Stimulated activated CD4-positive, alpha-beta T cell treated with anti-CD3 and anti-CD28 coated beads, TNF-alpha, amount 100 ng/mL, for 4 hours (primary cell): ENCODE data around the gene CKLF.
A peak's percentile ranks its signal among the peaks of the same experiment; 100 is the strongest.
"Not testable (repeated sequence)": the region's sequence is repeated elsewhere in the genome, so short reads cannot be mapped to it uniquely, and the experiment has no call there.

ENCODE experiments used
- DNase-seq, 3 experiments: peaks; one replicate each; pipeline ENCODE4 v3.0.0-alpha.2; 2020; ENCODE audit warnings: low read depth in 3 of 3

The CKLF gene

DNA sequence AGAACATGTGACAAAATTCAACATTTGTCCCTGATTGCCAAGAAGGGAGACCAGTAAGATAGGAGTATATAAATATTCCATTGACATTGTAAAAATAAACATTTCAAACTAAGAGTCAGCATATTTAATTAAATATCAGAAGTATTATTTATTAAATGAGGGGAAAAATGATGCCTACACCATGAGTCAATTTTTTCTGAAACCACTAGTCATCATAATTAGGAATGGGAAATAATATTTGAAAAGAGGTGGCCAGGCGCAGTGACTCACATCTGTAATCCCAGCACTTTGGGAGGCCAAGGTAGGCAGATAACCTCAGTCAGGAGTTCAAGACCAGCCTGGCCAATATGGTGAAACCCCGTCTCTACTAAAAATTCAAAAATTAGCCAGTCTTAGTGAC lies 16.0 kb downstream of the CKLF start:
- DNase-seq = no peak

DNA sequence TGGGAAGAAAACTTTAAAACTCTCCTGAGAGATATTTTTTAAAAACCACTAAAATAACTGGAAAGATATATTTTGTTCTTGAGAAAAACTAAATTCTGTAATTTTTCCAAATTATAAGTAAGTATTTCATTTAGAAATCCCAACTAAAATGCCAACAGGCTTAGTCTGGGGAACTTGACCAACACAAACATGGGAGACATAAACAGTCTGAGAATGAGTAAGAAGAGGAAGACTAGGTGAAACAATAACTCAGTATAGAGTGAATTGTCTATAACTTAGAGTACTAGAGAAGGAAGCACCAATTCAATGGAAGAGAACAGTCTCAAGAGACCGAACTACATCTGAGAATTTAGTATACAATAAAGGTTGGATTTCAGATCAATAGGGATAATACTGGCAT lies 16.8 kb downstream of the CKLF start:
- DNase-seq = no peak

GRCh38 chr16:66569827-66570405 lies 17.5 kb downstream of the CKLF start:
- no peak for DNase-seq

- no peak for DNase-seq
Observed at GRCh38 chr16:66572356-66572755, 20.0 kb downstream of the CKLF start.

- DNase-seq = no peak
Observed at GRCh38 chr16:66574081-66574480, 21.7 kb downstream of the CKLF start.

- no peak for DNase-seq
Observed at GRCh38 chr16:66574531-66574930, 22.2 kb downstream of the CKLF start.

- DNase-seq = no peak
Observed at GRCh38 chr16:66575060-66575459, 22.7 kb downstream of the CKLF start.

DNA sequence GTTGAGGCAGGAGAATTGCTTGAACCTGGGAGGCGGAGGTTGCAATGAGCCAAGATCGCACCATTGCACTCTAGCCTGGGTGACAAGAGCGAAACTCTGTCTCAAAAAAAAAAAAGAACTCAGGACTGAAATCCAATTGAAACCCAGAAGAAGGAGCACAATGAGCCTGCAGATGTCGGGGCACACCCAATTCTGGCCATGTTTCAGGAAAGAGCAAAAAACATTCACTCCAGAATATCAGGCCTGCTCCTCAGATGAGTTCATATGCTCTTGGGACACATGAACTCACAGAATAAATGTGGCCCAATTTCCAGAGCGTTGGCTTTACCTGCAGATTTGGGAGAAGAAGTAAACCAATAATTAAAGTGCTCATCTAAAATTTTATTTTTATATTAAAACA lies 23.9 kb downstream of the CKLF start:
- DNase-seq = no peak

DNA sequence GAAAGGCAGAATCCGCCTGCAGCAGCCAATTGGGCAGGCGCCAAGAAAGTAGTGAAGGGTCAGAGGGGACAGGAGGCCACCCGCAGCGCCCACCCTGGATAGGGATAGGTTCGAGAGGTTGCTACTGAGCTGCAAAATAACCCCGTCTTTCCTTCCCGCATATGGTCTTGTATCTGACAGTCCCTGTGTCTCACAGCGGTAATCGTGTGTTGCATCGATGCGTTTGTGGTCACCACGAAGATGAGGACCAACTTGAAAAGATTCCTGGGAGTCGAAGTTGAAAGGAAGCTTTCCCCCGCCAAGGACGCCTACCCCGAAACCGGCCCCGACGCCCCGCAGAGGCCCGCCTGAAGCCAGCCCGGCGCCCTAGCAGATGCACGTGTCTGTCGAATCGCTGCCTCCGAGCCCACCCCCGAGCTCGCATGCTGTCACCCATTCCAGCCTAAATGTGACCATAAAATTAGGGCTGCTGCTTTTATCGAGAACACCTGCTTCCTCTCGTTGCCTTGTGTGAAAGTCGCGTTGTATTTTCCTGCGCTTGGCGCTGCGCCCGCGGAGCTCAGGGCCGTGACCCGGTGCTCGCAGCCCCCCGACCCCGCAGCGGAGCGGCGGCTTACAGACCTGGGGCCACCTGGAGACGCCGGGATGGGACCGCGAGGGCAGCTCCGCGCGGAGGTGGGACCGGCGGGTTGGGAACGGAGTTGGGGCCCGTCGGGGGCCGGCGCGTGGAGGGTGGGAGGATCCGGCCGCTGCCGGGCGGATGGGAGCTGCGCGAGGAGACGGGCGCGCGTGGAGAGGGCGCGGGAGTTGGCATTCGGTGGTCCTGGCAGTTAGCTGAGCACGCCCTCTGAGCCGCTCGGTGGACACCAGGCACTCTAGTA lies 26.5 kb downstream of the CKLF start, which contains the start of gene CMTM2:
TSS of gene CMTM2 (plus strand) at position 813 of the 881 bp plus-strand sequence. CDS start 145 bp downstream, outside the sequence.
- DNase-seq = no peak

DNA sequence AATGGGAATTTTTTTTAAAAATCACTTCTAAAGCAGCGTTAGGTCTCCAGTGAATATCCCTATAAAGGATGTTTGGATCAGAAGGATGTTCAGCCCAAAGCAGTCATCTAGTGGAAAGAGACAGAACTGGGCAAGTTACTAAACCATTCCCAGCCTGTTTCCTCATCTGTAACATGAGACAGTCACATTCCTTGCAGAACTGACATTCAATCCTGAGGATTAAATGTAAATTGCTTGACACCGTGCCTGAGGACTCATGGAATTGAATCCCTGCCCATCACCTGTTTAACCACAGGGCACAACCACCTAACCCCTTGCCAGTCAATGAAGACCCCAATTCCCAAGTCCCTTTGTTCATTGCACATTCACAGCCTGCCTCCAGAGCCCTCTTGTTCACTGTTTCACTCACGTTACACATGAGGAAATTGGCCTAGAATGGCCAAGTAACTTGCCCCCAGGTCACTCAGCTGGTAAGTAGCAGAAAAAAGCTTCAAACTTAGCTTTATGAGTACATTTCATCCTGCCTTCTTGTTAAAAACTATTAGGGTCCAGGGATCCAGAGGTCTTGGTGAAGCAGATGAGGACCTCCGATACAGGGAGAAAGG lies 28.3 kb downstream of the CKLF start:
- no peak for DNase-seq

- no peak for DNase-seq
Observed at GRCh38 chr16:66581246-66581952, 29.0 kb downstream of the CKLF start.

DNA sequence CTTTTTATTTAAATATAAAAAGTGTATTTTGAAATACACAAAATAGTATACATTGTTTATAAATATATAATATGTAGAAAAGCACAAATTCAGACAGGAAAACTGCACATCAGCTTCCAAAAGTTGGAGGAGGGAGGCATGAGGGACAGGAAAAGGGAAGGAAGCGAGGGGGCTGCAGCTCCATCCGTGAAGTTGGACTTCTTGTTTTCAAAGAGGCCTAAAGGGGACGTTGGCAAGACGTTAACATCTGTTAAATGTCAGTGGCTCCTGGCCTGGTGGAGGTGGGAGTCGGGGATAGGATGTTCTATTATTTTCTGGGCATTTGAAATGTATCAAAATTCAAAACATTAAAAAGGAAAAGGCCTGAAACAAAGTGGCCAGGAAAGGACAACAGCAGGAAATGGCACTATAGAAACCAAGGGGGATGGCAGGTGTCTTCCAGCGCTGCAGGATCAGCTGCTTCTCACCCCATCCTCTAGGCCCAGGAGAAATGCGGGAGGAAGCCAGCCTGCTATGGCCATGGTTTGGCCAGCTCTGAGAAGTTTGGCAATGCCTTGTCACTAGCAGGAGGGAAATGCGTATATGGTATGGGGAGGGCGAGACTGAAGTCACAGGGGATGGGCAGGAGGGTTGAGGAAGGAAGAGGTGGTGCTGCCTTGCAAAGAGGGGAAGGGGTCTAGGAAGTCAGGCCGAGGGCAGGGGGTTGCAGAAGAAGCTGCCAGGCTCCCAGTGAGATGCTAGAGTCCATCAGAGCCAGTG lies 33.3 kb downstream of the CKLF start:
- no peak for DNase-seq

- DNase-seq = no peak
Observed at GRCh38 chr16:66587881-66588600, 35.7 kb downstream of the CKLF start.

DNA sequence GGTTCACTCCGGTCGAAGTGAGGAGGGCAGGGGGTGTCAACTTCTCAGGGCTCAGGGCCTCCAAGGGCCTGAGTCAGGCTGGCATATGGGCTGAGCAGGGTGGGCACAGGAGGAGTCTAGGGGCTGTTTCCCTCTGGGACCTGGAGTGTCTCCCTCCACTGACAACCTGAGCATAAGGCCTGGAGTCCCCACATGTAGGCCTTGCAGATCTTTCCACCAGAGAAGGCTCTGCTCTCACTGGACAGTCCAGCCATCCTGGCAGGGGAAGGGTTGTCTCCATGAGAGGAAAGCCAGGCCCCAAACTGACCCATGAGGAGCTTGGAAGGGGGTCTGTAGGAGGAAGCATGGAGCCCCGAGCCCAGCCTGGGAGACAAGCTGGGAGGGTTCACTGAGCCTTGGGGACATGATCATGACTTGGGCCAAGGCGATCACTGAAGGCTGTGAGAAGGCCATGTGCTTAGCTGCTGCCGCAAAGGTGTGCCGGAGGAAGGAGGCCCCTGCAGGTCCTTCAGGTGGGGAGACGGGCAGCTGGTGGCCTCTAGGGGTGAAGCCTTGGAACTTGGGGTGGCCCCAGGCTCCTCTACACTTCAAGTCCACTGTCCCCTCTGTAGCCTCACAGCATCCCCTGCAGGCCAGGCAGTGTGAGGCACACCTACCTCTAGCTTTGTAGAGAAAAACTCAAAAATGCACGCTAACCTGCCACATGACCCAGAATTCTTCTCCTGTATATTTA lies 36.8 kb downstream of the CKLF start:
- DNase-seq = peak in 2 of 3 experiments; percentile 26 to 41

- DNase-seq = no peak
Observed at GRCh38 chr16:66590322-66590721, 37.9 kb downstream of the CKLF start.

GRCh38 chr16:66591018-66591417 lies 38.6 kb downstream of the CKLF start:
- DNase-seq = no peak

GRCh38 chr16:66592241-66592640 lies 39.9 kb downstream of the CKLF start:
- DNase-seq = no peak

DNA sequence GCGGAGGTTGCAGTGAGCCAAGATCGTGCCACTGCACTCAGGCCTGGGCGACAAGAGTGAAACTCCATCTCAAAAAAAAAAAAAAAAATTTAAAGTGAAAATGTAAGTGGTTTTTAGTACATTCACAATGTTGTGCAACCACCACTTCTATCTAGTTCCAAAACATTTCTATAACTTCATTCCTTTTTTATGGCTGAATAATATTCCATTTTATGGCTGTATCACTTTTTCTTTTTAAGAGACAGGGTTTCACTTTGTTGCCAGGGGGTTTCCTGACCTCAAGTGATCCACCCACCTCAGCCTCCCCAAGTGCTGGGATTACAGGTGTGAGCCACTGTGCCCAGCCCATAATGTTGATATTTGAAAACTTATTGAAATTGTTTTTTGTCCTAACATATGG lies 40.4 kb downstream of the CKLF start:
- no peak for DNase-seq

DNA sequence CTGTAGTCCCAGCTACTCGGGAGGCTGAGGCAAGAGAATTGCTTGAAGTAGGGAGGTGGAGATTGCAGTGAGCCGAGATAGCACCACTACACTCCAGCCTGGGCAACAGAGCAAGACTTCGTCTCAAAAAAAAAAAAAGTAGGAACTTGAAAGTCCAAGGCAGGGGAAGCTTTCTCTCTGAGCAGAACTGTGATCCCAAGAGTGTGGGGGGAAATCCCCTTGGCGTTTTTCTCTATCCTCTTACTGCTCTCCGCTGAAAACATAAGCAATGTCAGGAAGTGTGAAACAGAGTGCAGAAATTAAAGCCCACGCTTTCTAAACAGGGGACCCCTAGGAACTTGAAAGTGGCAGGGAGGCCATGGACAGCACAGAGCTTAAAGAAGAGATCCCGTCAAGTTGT lies 42.4 kb downstream of the CKLF start:
- no peak for DNase-seq

- DNase-seq = not testable (repeated sequence)
Observed at GRCh38 chr16:66596559-66596958, 44.2 kb downstream of the CKLF start.
